ACC112 (cell line): ENCODE results near the gene BPIFB3.
"Not testable (repeated sequence)": the region's sequence is repeated elsewhere in the genome, so short reads cannot be mapped to it uniquely, and the experiment has no call there.

Experiments
- H2AFZ ChIP-seq: fragments of 200-600 bp; sonication (generic); one replicate; pipeline ENCODE4 v1.6.0; 2017; ENCODE audit warnings: antibody characterized with exemption, low read length; ENCODE audit not compliant: unreplicated experiment
- H3K27ac ChIP-seq: fragments of 200-600 bp; sonication (generic); 2 replicates; pipeline ENCODE4 v1.5.1; 2014; ENCODE audit warnings: low read depth, mild to moderate bottlenecking, antibody characterized with exemption, low read length, moderate library complexity
- H3K27me3 ChIP-seq: fragments of 200-600 bp; sonication (generic); 2 replicates; pipeline ENCODE4 v1.6.1; 2014; ENCODE audit warnings: mild to moderate bottlenecking, antibody characterized with exemption, low read length, moderate library complexity, mixed read lengths; ENCODE audit not compliant: insufficient read depth
- H3K36me3 ChIP-seq: fragments of 200-600 bp; sonication (generic); 2 replicates; pipeline ENCODE4 v1.6.1; 2016; ENCODE audit warnings: mild to moderate bottlenecking, antibody characterized with exemption, low read length, moderate library complexity, mixed read lengths; ENCODE audit not compliant: insufficient read depth
- H3K4me1 ChIP-seq: fragments of 200-600 bp; sonication (generic); one replicate; pipeline ENCODE4 v1.6.1; 2016; ENCODE audit warnings: low read length, mixed read lengths; ENCODE audit not compliant: insufficient read depth, unreplicated experiment, control insufficient read depth
- H3K4me3 ChIP-seq: fragments of 200-600 bp; sonication (generic); 2 replicates; pipeline ENCODE4 v1.5.1; 2014; ENCODE audit warnings: mild to moderate bottlenecking, low read depth, low read length
- H3K79me2 ChIP-seq: fragments of 200-600 bp; sonication (generic); one replicate; pipeline ENCODE4 v1.6.0; 2016; ENCODE audit warnings: low read length; ENCODE audit not compliant: control insufficient read depth, unreplicated experiment, insufficient read depth

Gene BPIFB3

GRCh38 chr20:33034115-33034514, 19.6 kb upstream of the BPIFB3 start:
- Histone ChIP-seq H3K27me3 (peaks cover 84% of the 10 kb centered on the region), H3K4me3 (no peak overlapping the region), H3K79me2 (no peaks in the 10 kb centered on the region), H3K36me3 (no peaks in the 10 kb centered on the region), H3K27ac (no peak overlapping the region), H3K4me1 (no peaks in the 10 kb centered on the region), H2AFZ (no peak overlapping the region)

- Histone ChIP-seq H3K4me1 (no peaks in the 10 kb centered on the region), H3K36me3 (no peaks in the 10 kb centered on the region), H3K27me3 (peaks cover 84% of the 10 kb centered on the region), H3K4me3 (no peak overlapping the region), H3K27ac (no peak overlapping the region), H2AFZ (no peak overlapping the region), H3K79me2 (no peaks in the 10 kb centered on the region)
Observed at GRCh38 chr20:33034901-33035492, 18.7 kb upstream of the BPIFB3 start.

- no peaks in the 10 kb centered on the region for H3K36me3 ChIP-seq
- H3K4me3 ChIP-seq = no peak overlapping the region
- peaks cover 88% of the 10 kb centered on the region for H3K27me3 ChIP-seq
- H3K4me1 ChIP-seq = no peaks in the 10 kb centered on the region
- no peak overlapping the region for H3K27ac ChIP-seq
- H3K79me2 ChIP-seq = no peaks in the 10 kb centered on the region
- H2AFZ ChIP-seq = no peak overlapping the region
Observed at GRCh38 chr20:33037456-33037855, 16.2 kb upstream of the BPIFB3 start.

- H2AFZ ChIP-seq = no peak overlapping the region
- no peaks in the 10 kb centered on the region for H3K79me2 ChIP-seq
- no peaks in the 10 kb centered on the region for H3K36me3 ChIP-seq
- no peaks in the 10 kb centered on the region for H3K4me1 ChIP-seq
- peaks cover 83% of the 10 kb centered on the region for H3K27me3 ChIP-seq
- no peak overlapping the region for H3K27ac ChIP-seq
- no peak overlapping the region for H3K4me3 ChIP-seq
Observed at GRCh38 chr20:33038243-33038642, 15.5 kb upstream of the BPIFB3 start.

GRCh38 chr20:33042430-33042829, 11.3 kb upstream of the BPIFB3 start:
- Histone ChIP-seq H3K36me3 (no peaks in the 10 kb centered on the region), H3K79me2 (no peaks in the 10 kb centered on the region), H3K4me1 (no peaks in the 10 kb centered on the region), H2AFZ (no peak overlapping the region), H3K4me3 (no peak overlapping the region), H3K27me3 (peaks cover 52% of the 10 kb centered on the region), H3K27ac (no peak overlapping the region)

GRCh38 chr20:33042983-33043730, 10.5 kb upstream of the BPIFB3 start:
- Histone ChIP-seq H2AFZ (no peak overlapping the region), H3K4me1 (no peaks in the 10 kb centered on the region), H3K36me3 (no peaks in the 10 kb centered on the region), H3K27ac (no peak overlapping the region), H3K79me2 (no peaks in the 10 kb centered on the region), H3K27me3 (peaks cover 48% of the 10 kb centered on the region), H3K4me3 (no peak overlapping the region)

- no peaks in the 10 kb centered on the region for H3K4me1 ChIP-seq
- H2AFZ ChIP-seq = no peak overlapping the region
- H3K27me3 ChIP-seq = peaks cover 42% of the 10 kb centered on the region
- H3K36me3 ChIP-seq = no peaks in the 10 kb centered on the region
- no peak overlapping the region for H3K4me3 ChIP-seq
- H3K79me2 ChIP-seq = no peaks in the 10 kb centered on the region
- no peak overlapping the region for H3K27ac ChIP-seq
Observed at GRCh38 chr20:33043731-33044181, 9.9 kb upstream of the BPIFB3 start.

GRCh38 chr20:33045129-33045721, 8.5 kb upstream of the BPIFB3 start:
- peaks cover 27% of the 10 kb centered on the region for H3K27me3 ChIP-seq
- not testable (repeated sequence) for H3K27ac ChIP-seq, H2AFZ ChIP-seq, H3K4me3 ChIP-seq, H3K4me1 ChIP-seq, H3K79me2 ChIP-seq, H3K36me3 ChIP-seq

GRCh38 chr20:33046412-33046811, 7.3 kb upstream of the BPIFB3 start:
- Histone ChIP-seq H3K36me3 (no peaks in the 10 kb centered on the region), H3K27ac (no peak overlapping the region), H3K4me1 (no peaks in the 10 kb centered on the region), H2AFZ (no peak overlapping the region), H3K79me2 (no peaks in the 10 kb centered on the region), H3K4me3 (no peak overlapping the region), H3K27me3 (peaks cover 18% of the 10 kb centered on the region)

GRCh38 chr20:33051333-33051732, 2.4 kb upstream of the BPIFB3 start:
- Histone ChIP-seq H3K4me1 (no peaks in the 10 kb centered on the region), H3K27ac (no peak overlapping the region), H3K4me3 (no peak overlapping the region)

GRCh38 chr20:33054381-33054780, 678 bp downstream of the BPIFB3 start:
- no peaks in the 10 kb centered on the region for H3K4me1 ChIP-seq
- H3K27ac ChIP-seq = no peak overlapping the region

More at GRCh38 chr20:33051333-33051732, 2.4 kb upstream of the BPIFB3 start:
- Histone ChIP-seq H2AFZ (no peak overlapping the region), H3K36me3 (no peaks in the 10 kb centered on the region), H3K27me3 (peaks cover 24% of the 10 kb centered on the region), H3K79me2 (no peaks in the 10 kb centered on the region)

More at GRCh38 chr20:33054381-33054780, 678 bp downstream of the BPIFB3 start:
- no peak overlapping the region for H3K4me3 ChIP-seq
- H3K27me3 ChIP-seq = peaks cover 36% of the 10 kb centered on the region
- H3K36me3 ChIP-seq = no peaks in the 10 kb centered on the region
- no peak overlapping the region for H2AFZ ChIP-seq
- no peaks in the 10 kb centered on the region for H3K79me2 ChIP-seq
